SK-N-MC (cell line): ENCODE measurements around the gene N4BP3.
"Not testable (repeated sequence)": the region's sequence is repeated elsewhere in the genome, so short reads cannot be mapped to it uniquely, and the experiment has no call there.

ENCODE experiments used
- DNase-seq: peaks from one replicate; pipeline ENCODE4 v3.0.0-alpha.2; 2011; ENCODE audit warnings: low read depth, low spot score
- H3K27ac ChIP-seq: fragments of 200-600 bp; sonication (generic); 2 replicates; pipeline ENCODE4 v1.5.1; 2016; ENCODE audit warnings: mixed run types
- H3K36me3 ChIP-seq: fragments of 200-600 bp; sonication (generic); 2 replicates; pipeline ENCODE4 v1.6.1; 2017; ENCODE audit warnings: antibody characterized with exemption, low read length, mixed read lengths; ENCODE audit not compliant: insufficient read depth
- H3K4me3 ChIP-seq: fragments of 200-600 bp; sonication (generic); 2 replicates; pipeline ENCODE4 v1.5.1; 2016
- H3K9ac ChIP-seq: fragments of 200-600 bp; sonication (generic); 2 replicates; pipeline ENCODE4 v1.8.0; 2017; ENCODE audit warnings: mixed run types, mixed read lengths; ENCODE audit not compliant: insufficient read length
- H3K9me3 ChIP-seq: fragments of 200-600 bp; sonication (generic); 2 replicates; pipeline ENCODE4 v1.6.1; 2017; ENCODE audit warnings: low read depth, mild to moderate bottlenecking, antibody characterized with exemption, low read length, moderate library complexity, mixed read lengths
- EZH2 ChIP-seq: fragments of 200-600 bp; sonication (generic); IDR thresholded peaks from one replicate; pipeline ENCODE4 v1.6.1; 2017; ENCODE audit warnings: antibody characterized with exemption
- FOXP2 ChIP-seq: optimal IDR thresholded peaks from 2 replicates; pipeline ENCODE3; 2011; ENCODE audit warnings: mild to moderate bottlenecking, moderate library complexity; ENCODE audit not compliant: insufficient read depth; ENCODE audit errors: extremely low read length, control extremely low read depth
- POLR2AphosphoS5 ChIP-seq: IDR thresholded peaks from 2 replicates; pipeline ENCODE4 v1.6.1; 2012; ENCODE audit warnings: mild to moderate bottlenecking, low read depth, low read length, borderline replicate concordance

The N4BP3 gene

GRCh38 chr5:178123094-178123965 lies 10.0 kb downstream of the N4BP3 start:
- H3K9ac ChIP-seq = no peak overlapping the region
- H3K4me3 ChIP-seq = no peak overlapping the region
- no peaks in the 10 kb centered on the region for H3K9me3 ChIP-seq
- TF ChIP-seq POLR2AphosphoS5 = no peak
- TF ChIP-seq EZH2 = no peak
- no peak for TF ChIP-seq FOXP2
- no peak overlapping the region for H3K27ac ChIP-seq
- DNase-seq = no peak
- no peaks in the 10 kb centered on the region for H3K36me3 ChIP-seq

GRCh38 chr5:178123966-178124925 lies 10.9 kb downstream of the N4BP3 start:
- no peak for TF ChIP-seq EZH2
- no peak for TF ChIP-seq POLR2AphosphoS5
- TF ChIP-seq FOXP2 = no peak
- no peak for DNase-seq
- no peak overlapping the region for H3K9ac ChIP-seq
- no peak overlapping the region for H3K27ac ChIP-seq
- no peaks in the 10 kb centered on the region for H3K9me3 ChIP-seq
- no peaks in the 10 kb centered on the region for H3K36me3 ChIP-seq
- H3K4me3 ChIP-seq = no peak overlapping the region

- no peak overlapping the region for H3K4me3 ChIP-seq
- H3K9ac ChIP-seq = no peak overlapping the region
- H3K9me3 ChIP-seq = no peaks in the 10 kb centered on the region
- no peak overlapping the region for H3K27ac ChIP-seq
- no peak for DNase-seq
- no peaks in the 10 kb centered on the region for H3K36me3 ChIP-seq
- no peak for TF ChIP-seq FOXP2
- TF ChIP-seq POLR2AphosphoS5 = no peak
- no peak for TF ChIP-seq EZH2
Observed at GRCh38 chr5:178125253-178125906, 12.0 kb downstream of the N4BP3 start.

- DNase-seq = no peak
- Histone ChIP-seq H3K36me3 (no peaks in the 10 kb centered on the region), H3K27ac (no peak overlapping the region), H3K4me3 (no peak overlapping the region), H3K9ac (no peak overlapping the region), H3K9me3 (no peaks in the 10 kb centered on the region)
- TF ChIP-seq FOXP2 = no peak
- TF ChIP-seq EZH2 = no peak
- no peak for TF ChIP-seq POLR2AphosphoS5
Observed at GRCh38 chr5:178126556-178126955, 13.2 kb downstream of the N4BP3 start.

- H3K9ac ChIP-seq, H3K4me3 ChIP-seq, H3K36me3 ChIP-seq, DNase-seq, H3K9me3 ChIP-seq, H3K27ac ChIP-seq: not testable (repeated sequence)
Observed at GRCh38 chr5:178127300-178128009, 14.1 kb downstream of the N4BP3 start.

GRCh38 chr5:178129296-178129695 lies 16.0 kb downstream of the N4BP3 start:
- peaks cover 4% of the 10 kb centered on the region; the same call in 1 of the 2 replicates for H3K36me3 ChIP-seq
- DNase-seq = no peak
- H3K9me3 ChIP-seq = no peaks in the 10 kb centered on the region
- H3K4me3 ChIP-seq = no peak overlapping the region
- no peak overlapping the region for H3K27ac ChIP-seq
- H3K9ac ChIP-seq = no peak overlapping the region
- no peak for TF ChIP-seq POLR2AphosphoS5
- TF ChIP-seq EZH2 = no peak
- TF ChIP-seq FOXP2 = no peak

- DNase-seq, H3K36me3 ChIP-seq, H3K9me3 ChIP-seq: not testable (repeated sequence)
- peak overlapping the region; percentile 83 for H3K27ac ChIP-seq
- peak overlapping the region; percentile 90 for H3K4me3 ChIP-seq
- peak overlapping the region; percentile 95 for H3K9ac ChIP-seq
Observed at GRCh38 chr5:178130234-178130575, 16.9 kb downstream of the N4BP3 start.

- TF ChIP-seq POLR2AphosphoS5 (peak; percentile 66), EZH2 (no peak), FOXP2 (no peak)
- Histone ChIP-seq H3K9me3 (no peaks in the 10 kb centered on the region), H3K27ac (peak within 1 kb of the TSS; percentile 83), H3K4me3 (peak within 1 kb of the TSS; percentile 90), H3K36me3 (peaks cover 10% of the 10 kb centered on the region; the same call in 1 of the 2 replicates), H3K9ac (peak within 1 kb of the TSS; percentile 95)
- DNase-seq = no peak
Observed at GRCh38 chr5:178130576-178131445, 17.5 kb downstream of the N4BP3 start, which contains the start of gene RMND5B. Gene RMND5B (plus strand): TSS chr5:178131014. CDS start chr5:178138120, 7,106 bp downstream.
